Left ventricle myocardium inferior (tissue), 1 donor: ENCODE results near the gene LRRTM3. TPM values are rescaled to one million over a fixed set of nuclear protein-coding genes. Genes with fewer than 3 reads are reported as not detected.

Source experiments
- DNase-seq: peaks from one replicate; pipeline ENCODE4 v3.0.0-alpha.2; 2020
- H3K27ac ChIP-seq: fragments of 200-600 bp; replicated peaks from 2 replicates; pipeline ENCODE4 v1.8.0; 2021
- H3K27me3 ChIP-seq: fragments of 200-600 bp; 2 replicates; pipeline ENCODE4 v1.8.0; 2021; ENCODE audit warnings: low read depth
- H3K36me3 ChIP-seq: fragments of 200-600 bp; 2 replicates; pipeline ENCODE4 v1.8.0; 2021
- H3K4me1 ChIP-seq: fragments of 200-600 bp; 2 replicates; pipeline ENCODE4 v1.8.0; 2021
- H3K4me3 ChIP-seq: fragments of 200-600 bp; 2 replicates; pipeline ENCODE4 v1.8.0; 2021; ENCODE audit warnings: mild to moderate bottlenecking, moderate library complexity
- H3K9me3 ChIP-seq: fragments of 200-600 bp; replicated peaks from 2 replicates; pipeline ENCODE4 v1.8.0; 2021
- CTCF ChIP-seq: fragments of 200-600 bp; IDR thresholded peaks from 2 replicates; pipeline ENCODE4 v1.8.0; 2021; ENCODE audit warnings: antibody characterized with exemption, mild to moderate bottlenecking, borderline replicate concordance
- intact Hi-C: fragments of 100-400 bp; cut with micrococcal nuclease; formaldehyde crosslinking; loops from one replicate; pipeline ENCODE4 v1.11.0; 2022
- total RNA-seq: library from RNA; stranded (reverse); fragmentation: NEBNext Ultra II Directional; extraction: Animal tissue kit (Norgen Biotek cat#: 25700); gene quantifications from one replicate; pipeline ENCODE4 v1.2.1, GENCODE V29; 2021
- donor health status: DM: no; HTN: yes; CAD: no; lungs with severe emphysema.

Gene LRRTM3
- total RNA-seq, 1 donor from 2014 or later = not detected

GRCh38 chr10:66942407-66942806 is 16.6 kb downstream of the LRRTM3 start:
- no peak for DNase-seq
- no peak overlapping the region for H3K27ac ChIP-seq
- TF ChIP-seq CTCF = no peak

DNA sequence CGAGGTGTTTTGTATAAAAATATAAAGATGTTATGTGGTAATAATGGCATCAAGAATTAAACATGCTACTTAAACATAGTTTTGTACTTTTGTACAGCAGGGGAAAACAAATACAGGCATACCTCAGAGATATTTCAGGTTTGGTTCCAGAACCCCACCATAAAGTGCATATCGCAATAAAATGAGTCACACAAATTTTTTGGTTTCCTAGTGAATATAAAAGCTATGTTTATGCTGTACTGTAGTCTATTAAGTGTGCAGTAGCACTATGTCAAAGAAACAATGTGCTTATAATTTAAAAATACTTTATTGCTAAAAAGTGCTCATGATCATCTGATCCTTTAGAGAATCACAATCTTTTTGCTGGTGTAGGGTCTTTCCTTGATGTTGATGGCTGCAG is 17.8 kb downstream of the LRRTM3 start:
- Histone ChIP-seq H3K9me3 (no peaks in the 10 kb centered on the region), H3K36me3 (no peaks in the 10 kb centered on the region), H3K27me3 (no peaks in the 10 kb centered on the region), H3K27ac (no peak overlapping the region), H3K4me1 (no peaks in the 10 kb centered on the region), H3K4me3 (no peak overlapping the region)
- TF ChIP-seq CTCF = no peak
- DNase-seq = no peak
- intact Hi-C loops = no loop called here

More at GRCh38 chr10:66942407-66942806, 16.6 kb downstream of the LRRTM3 start:
- no peaks in the 10 kb centered on the region for H3K36me3 ChIP-seq
- intact Hi-C loops = no loop called here
- H3K9me3 ChIP-seq = no peaks in the 10 kb centered on the region
- no peaks in the 10 kb centered on the region for H3K4me1 ChIP-seq
- H3K4me3 ChIP-seq = no peak overlapping the region
- no peaks in the 10 kb centered on the region for H3K27me3 ChIP-seq

GRCh38 chr10:66951896-66952295 is 26.1 kb downstream of the LRRTM3 start:
- Histone ChIP-seq H3K36me3 (no peaks in the 10 kb centered on the region), H3K27ac (no peak overlapping the region), H3K27me3 (no peaks in the 10 kb centered on the region), H3K4me1 (peaks cover 10% of the 10 kb centered on the region), H3K4me3 (no peak overlapping the region), H3K9me3 (no peaks in the 10 kb centered on the region)
- intact Hi-C loops = no loop called here
- no peak for DNase-seq
- no peak for TF ChIP-seq CTCF

DNA sequence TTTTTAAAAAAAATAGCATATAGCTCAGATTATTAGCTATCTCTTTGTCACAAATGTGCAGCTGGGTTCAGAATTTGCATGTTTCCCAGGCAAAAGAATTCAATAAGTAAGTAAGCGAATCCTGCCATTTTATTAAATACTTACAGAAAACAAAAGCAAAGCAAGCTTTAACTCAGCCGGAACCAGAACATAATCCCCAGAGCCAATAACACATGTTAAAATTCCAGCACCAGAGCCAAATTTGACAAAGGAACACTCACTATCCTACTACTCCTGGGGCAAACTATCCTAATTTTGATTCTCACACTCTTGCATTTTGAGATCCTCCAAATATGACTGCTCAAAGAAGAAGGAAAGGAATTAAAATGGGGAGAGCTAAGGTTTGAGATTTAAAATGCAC is 32.6 kb downstream of the LRRTM3 start:
- no peak for TF ChIP-seq CTCF
- Histone ChIP-seq H3K27ac (peak overlapping the region; percentile 36), H3K9me3 (no peaks in the 10 kb centered on the region), H3K4me3 (peak overlapping the region; percentile 45), H3K4me1 (peaks cover 16% of the 10 kb centered on the region), H3K36me3 (no peaks in the 10 kb centered on the region), H3K27me3 (no peaks in the 10 kb centered on the region)
- no peak for DNase-seq
- intact Hi-C loops = no loop called here

DNA sequence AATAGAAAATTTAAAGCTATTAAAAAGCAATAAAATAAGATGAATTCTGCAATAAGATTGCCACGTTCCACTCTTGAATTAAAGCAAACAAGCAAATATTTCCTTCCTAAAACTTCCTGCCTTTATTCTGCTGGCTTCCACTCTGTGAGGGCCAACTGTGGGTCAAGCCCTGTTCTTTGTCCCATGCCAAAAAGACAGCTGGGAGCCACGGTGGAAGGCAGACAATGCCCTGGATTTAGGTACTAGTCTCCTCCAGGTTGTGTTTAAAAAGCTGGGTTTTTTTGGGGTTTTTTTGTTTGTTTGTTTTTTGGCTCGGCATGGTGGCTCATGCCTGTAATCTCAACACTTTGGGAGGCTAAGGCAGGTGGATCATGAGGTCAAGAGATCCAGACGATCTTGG is 39.1 kb downstream of the LRRTM3 start:
- intact Hi-C loops = no loop called here
- Histone ChIP-seq H3K27ac (no peak overlapping the region), H3K36me3 (no peaks in the 10 kb centered on the region), H3K4me1 (no peaks in the 10 kb centered on the region), H3K27me3 (no peaks in the 10 kb centered on the region), H3K4me3 (no peak overlapping the region), H3K9me3 (no peaks in the 10 kb centered on the region)
- no peak for TF ChIP-seq CTCF
- DNase-seq = no peak
